GM18867 (cell line): ENCODE data around the gene ZMYND8.
"Not testable (repeated sequence)": the region's sequence is repeated elsewhere in the genome, so short reads cannot be mapped to it uniquely, and the experiment has no call there.

ENCODE experiments used
- ATAC-seq: cut with Tn5 transposase; IDR thresholded peaks from one replicate; pipeline ENCODE4 v1.9.1; 2021; ENCODE audit warnings: mild to moderate bottlenecking, moderate library complexity; ENCODE audit not compliant: unreplicated experiment

Gene ZMYND8

DNA sequence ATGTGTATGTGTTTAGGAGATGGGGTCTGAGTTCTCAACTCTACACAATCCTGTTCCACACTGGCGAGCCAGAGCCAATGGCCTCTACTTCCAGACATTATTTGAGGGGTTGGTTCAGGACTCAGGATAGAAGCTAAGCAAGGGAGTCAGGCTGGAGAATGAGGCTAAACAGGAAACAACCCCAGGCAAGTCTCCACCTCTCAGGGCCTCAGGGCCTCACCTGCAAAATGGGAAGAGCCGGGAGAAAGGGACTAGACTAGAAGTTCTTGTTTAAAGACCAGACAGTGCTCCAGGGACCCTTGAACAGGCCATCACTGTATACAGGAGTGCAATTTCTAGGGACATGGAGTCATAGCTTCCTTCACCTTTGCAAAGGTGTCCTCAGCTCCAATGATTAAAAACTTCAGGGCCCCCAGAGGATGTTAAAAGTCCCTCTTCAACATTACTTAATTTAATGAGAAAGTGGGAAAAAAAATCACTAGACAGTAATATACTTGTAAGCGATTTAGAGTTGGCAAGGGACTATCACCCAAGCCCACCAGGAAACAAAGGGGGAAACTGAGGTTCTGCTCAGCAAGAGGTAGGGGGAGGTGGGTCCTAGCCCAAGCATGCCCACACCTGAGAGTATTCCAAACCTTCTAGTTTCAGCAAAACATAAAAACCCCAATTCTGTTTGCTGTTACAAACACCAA is 41.7 kb downstream of the ZMYND8 start:
- no peak for ATAC-seq

DNA sequence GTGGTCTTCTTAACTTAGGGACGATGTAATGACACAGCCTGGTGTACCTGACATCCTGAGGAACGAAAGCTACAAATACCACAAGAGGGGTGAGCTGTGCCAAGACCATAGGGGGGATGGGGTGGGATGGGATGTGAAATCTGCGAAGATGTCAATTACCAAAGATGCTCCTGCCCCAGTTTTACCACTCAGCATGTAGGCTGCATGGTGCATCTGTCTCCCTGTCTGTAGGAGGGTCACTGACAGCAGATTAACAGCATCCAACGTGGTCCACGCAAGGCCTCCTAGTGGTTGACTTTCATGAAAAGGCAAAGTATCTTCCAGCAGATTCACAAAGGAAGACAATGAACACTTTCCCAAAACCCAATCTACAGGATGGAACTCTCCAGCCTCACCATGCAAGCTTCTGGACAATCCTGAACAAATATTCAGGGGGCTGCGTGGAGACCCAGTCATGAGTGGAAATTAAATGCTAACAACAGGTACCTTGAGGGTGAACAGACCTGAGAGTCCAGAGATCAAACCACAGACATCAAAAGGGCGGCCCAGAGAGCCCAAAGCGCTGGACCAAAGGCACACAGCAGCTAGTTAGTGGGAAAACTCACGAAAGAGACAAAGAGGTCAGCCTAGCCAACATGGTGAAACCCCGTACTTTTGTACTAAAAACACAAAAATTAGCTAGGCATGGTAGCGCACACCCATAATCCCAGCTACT is 44.4 kb downstream of the ZMYND8 start:
- ATAC-seq, result no peak

DNA sequence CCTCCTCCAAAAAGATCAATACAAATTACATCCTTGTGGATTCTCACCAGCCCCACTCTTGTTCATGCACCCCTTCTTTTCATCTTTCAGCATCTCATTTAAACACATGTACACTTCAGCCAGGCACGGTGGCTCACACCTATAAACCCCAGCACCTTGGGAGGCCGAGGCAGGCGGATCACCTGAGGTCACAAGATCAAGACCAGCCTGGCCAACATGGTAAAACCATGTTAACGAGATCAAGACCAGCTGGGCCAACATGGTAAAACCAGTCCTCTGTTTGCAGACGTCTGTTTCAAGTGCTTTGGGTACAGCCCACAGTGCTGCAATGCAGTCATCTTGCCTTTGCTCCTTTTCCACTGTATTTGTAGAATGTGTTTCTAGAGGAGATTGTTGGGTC is 45.3 kb downstream of the ZMYND8 start:
- ATAC-seq, result no peak

DNA sequence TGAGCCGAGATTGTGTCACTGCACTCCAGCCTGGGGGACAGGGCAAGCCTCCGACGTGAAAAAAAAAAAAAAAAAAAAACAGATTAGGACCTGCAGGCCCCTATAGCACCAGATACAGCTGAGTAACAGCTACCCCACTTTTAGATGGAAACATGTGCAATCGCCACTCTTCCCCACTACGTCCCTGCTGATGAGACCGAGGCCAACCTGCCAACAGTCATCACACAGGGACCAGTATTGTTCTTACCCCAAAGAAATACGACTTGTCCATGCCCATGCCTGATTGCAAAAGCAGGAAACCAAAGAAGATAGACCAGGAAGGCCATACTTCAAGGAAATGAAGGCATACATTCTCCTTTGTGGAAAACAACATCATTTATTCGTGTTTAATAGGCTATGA is 45.8 kb downstream of the ZMYND8 start:
- no peak for ATAC-seq

DNA sequence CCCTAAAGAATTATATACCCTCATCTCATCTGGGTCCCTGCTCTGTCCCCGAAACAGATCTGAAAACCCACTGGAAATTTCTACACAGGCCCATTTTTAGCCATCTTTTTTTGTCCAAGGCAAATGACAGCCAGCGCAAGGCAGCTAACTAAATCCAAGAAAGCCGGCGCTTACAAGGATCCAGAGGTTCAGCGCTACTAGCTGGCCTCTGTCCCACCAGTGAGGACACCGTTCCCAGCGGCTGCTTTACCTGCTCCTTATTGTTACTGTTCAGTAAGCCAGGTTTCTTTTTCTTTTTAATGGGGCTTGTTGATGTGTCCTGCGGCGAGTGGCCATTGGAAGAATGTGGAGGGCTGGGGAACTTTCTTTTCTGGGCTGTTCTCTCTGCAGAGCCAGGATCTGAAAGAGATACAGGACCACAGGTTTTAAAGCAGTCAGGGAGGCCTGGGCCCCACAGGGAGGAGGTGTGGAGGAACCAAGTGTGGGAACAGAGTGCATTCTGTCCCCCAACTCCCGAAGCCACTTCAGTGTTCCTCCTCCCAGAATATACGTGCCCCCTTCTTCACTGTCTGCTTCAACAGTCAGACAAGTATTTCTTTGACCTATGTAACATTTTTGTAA is 46.6 kb downstream of the ZMYND8 start:
- ATAC-seq, result no peak

DNA sequence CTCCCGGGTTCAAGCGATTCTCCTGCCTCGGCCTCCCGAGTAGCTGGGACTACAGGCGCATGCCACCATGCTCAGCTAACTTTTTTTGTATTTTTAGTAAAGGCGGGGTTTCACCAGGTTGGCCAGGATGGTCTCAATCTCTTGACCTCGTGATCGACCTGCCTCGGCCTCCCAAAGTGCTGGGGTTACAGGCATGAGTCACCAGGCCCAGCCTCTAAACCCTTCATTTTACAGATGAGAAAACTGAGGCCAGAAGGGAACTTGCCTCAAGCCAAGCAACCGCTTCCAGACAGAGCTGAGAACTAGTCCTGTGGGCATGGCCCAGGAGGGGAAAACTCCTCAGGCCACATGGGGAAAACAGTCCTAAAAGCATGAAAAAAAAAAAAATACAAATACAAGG is 47.1 kb downstream of the ZMYND8 start:
- no peak for ATAC-seq

DNA sequence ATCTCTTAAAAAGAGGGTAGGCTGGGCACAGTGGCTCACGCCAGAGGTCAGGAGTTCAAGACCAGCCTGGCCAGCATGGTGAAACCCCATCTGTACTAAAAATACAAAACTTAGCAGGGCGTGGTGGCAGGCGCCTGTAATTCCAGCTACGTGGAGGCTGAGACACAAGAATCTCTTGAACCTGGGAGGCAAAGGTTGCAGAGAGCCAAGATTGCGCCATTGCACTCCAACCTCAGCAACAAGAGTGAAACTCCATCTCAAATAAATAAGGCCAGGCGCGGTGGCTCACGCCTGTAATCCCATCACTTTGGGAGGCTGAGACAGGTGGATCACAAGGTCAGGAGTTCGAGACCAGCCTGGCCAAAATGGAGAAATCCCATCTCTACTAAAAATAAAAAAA is 48.9 kb downstream of the ZMYND8 start:
- ATAC-seq, result not testable (repeated sequence)

DNA sequence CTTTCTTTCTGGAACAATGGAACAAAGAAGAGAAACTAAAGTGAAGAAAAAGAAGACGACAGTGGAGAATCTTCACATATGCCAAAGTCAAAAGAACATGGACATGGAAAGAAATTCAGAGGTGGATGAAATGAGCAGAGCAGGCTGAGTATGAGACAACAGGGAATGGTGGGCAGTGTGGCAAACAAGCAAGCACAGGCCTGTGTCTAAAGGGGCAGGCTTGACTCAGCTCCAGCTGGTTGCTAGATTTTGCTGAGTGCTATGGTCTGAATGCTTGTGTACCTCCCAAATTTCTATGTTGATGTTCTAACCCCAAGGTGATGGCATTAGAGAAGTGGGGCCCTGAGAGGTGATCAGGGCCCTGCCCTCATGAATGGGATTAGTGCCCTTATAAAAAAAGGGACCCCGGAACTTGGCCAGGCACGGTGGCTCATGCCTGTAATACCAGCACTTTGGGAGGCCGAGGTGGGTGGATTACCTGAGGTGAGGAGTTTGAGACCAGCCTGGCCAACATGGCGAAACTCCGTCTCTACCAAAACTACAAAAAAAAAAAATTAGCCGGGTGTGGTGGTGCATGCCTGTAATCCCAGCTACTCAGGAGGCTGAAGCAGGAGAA is 49.6 kb downstream of the ZMYND8 start:
- ATAC-seq, result no peak

DNA sequence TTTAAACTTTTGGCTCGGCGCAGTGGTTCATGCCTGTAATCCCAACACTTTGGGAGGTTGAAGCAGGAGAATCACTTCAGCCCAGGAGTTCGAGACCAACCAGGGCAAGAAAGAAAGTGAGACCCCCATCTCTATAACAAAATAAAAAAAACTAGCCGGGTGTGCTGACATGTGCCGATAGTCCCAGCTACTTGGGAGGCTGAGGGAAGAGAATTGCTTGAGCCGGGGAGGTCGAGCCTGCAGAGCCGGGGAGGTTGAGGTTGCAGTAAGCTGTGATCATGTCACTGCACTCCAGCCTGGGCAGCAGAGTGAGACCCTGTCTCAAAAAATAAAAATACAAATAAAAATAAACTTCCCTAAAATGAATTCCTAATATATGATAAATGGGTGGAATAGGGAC is 50.4 kb downstream of the ZMYND8 start:
- no peak for ATAC-seq

DNA sequence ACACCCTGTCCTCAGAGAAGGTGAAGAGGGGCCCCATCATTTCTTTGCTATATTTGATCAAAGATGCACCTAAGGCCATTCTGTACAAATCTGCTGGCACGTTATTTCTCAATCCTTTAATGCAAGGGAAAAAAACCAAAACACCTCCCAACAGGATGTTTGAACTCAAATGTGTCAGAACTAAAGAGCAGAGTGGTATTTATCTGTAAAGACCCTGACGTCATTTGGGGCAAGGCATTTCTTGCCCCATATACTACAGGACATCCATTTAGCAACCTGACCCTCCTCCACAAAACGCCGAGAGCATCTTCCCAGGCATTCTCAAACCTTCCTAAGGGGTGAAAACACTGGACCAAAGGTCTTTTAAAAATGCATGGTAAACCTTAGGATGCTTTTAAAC is 50.8 kb downstream of the ZMYND8 start:
- ATAC-seq, result no peak

DNA sequence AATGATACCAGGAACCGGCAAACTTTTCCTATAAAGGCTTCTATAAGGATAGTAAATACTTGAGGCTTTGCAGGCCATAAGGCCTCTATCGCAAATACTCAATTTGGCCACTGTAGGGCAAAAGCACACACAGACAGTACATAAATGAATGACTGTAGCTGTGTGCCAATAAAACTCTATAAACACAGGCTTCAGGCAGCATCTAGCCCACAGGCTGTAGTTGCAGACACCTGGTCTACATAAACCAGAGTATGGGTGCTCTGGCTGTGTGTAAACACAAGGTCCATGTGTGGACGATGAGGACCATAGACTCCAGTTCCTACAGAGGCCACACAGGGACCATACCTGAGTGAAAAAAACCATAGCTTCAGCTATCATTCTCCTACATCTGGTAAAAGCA is 52.2 kb downstream of the ZMYND8 start:
- ATAC-seq, result no peak

DNA sequence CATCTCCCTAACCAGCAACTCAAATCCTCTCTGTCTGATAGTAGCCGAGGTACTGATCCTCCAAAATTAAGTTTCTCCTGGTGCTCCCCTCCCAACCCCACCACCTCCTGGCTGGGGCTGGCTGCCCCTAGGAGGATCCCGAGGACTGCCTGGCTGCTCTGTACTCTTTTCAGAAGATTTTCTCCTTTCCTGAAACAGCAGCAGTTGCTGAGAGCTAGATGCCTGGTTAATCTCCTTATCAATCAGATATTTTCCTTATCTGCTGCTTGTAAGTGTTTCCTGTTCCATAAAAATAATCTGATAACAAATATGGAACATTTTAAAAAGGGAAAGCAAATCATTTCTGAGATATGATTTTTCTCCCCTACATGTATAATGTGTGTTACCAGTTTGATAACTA is 52.8 kb downstream of the ZMYND8 start:
- ATAC-seq, result no peak

DNA sequence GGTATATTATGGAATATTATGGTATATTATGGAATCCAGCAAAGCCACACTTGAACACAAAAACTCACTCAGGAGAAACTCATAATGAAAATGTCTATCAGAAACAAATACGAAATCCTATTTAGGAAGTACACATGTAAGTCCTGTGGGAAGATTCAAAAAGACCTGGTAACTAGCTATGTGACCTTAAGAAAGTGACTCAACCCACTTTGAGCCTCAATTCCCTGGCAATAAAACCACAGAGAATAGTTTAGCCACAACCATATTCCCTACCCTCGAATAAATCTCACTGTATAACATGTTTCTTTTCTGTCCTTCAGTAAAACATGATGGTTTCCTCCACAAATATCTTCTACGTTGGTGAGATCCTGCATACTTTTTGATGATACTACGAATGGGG is 56.4 kb downstream of the ZMYND8 start:
- ATAC-seq, result no peak

DNA sequence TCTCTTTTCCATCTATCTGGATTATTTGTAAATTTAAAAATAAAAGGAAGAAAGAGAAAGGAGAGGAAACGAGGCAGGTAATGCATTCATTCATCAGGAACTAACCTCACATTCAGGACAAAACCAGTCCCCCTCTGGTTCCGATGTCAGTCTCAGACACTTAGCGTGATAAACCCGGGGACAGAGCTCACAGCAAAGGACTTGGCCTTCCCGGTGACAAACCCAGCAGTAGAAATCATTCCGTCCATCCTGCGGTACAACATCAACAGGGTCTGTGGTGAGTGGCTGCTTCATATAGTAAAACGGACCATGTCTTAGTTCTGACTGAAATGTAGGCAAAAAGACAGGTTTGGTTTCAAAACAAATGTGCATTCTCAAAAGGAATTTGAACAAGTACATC is 57.9 kb downstream of the ZMYND8 start:
- ATAC-seq, result no peak

DNA sequence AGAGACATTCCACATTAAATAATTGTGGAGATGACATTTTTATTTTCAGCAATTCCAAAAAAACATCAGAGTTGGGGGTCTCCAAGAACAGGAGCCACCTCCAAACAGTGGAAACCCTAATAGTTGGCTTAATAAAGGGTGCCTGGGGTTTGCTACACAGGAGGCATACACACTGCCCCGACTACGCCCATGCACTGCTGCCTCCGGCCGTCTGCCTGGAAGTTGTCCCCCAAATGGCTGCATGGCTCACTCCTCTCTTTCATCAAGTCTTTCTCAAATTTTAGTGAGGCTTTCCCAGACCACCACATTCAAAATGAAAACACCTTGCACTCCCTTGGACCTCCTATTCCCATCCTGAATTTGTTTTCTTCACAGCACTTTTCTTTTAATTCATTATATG is 58.8 kb downstream of the ZMYND8 start:
- ATAC-seq, result no peak

DNA sequence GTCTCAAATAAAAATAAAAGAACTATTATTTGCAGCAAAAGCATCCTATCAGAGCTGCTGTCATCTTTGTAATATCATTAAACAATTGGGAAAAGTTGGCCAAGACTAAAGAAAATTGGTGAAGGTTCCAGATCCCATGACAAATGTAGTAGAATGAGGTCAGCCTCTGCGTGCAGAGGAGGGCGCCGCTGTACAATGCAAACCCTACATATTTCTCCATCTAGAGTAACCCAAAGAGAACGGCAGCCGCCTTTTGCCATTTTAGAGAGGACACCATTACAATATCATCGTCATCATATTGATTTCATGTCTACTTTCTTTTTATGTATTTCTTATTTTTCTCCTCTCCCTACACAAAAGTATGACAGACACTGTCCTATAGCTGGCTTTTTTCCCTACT is 59.5 kb downstream of the ZMYND8 start:
- ATAC-seq, result no peak

DNA sequence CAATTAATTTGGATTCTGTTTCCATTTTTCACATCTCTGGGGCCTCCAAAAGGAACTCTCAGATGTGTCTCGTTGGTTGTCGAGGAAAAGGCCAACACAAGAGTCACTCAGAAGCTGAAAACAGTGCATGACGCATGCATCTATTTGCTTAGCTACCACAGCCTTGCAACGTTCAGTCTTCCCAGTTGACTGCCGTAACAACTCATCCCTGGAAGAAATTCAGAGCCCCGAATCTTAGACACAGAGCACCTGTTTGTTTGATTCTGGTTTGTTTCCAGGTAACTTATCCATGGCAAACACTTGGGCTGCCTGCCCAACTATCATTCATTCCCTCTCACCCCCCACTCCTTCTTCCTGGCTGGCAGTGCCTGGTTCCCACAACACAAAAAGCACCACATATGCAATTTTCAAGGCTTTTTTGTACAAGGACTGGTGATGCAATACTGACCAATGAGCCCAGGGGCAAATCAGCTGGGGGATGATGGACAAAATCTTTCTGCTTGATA is 60.5 kb downstream of the ZMYND8 start:
- no peak for ATAC-seq

DNA sequence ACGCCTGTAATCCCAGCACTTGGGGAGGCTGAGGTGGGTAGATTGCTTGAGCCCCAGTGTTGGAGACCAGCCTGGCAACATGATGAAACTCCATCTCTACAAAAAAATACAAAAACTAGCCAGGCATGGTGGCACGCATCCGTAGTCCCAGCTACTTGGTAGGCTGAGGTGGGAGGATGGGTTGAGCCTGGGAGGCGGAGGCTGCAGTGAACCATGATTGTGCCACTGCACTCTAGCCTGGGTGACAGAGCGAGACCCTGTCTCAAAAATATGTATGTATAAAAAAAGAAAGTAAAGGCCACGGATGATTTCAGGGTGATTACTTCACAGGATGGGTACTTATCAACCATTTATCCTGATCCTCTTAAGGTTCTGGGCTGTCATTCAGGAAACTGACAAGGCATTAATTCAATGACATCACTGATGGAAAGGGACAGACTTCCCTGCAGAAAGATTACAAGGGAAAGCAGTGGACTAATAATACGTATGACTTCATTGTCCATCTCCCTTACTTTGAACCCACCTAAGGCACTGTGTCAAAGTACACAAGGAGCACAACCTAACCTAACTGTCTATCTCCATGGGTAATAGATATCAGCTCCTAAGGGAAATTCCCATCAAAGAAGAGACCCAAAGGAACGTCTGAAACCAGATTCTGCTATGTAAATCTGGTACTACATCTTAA is 61.2 kb downstream of the ZMYND8 start:
- no peak for ATAC-seq

DNA sequence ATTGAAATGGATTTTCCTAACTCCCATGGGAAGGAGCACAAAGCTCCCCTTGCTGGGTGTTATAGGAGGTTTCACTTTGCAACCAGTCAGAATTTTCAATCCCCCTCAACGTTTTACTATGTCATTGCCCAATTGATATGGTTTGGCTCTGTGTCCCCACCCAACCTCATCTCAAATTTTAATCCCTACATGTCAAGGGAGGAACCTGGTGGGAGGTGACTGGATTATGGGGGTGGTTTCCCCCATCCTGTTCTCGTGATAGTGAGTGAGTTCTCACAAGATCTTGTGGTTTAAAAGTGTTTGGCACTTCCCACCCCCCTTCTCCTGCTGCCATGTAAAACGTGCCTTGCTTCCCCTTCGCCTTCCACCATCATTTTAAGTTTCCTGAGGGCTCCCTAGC is 62.9 kb downstream of the ZMYND8 start:
- ATAC-seq, result no peak

DNA sequence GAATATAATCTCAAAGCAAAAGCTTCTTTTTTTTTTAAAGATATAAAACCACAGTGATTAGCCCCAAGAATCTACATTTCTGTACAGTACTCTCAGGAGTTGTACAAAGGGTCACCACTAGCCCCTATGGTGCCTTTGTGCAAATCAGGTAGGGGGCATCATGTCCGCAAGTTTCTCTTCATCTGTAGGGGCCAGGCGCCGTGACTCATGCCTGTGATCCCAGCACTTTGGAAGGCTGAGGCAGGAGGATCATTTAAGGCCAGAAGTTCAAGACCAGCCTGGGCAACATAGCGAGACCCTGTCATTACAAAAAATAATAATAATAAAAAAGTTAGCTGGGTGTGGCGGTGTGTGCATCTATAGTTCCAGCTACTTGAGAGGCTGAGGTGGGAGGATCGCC is 63.9 kb downstream of the ZMYND8 start:
- no peak for ATAC-seq
